Activated T-helper 2 cell treated with anti-CD3 and anti-CD28 coated beads, Interferon-gamma antibody, Interleukin-2, Interleukin-4, amounts not matched to agents 10 μg/mL and 5 μg/mL and 100 μg/mL, durations not matched to agents 14 hours and 24 hours and 36 hours (primary cell): ENCODE results near the gene FCHO1. TPM values are rescaled to one million over a fixed set of nuclear protein-coding genes. Genes with fewer than 3 reads are reported as not detected.
A peak's percentile ranks its signal among the peaks of the same experiment; 100 is the strongest.

Experiments used
- DNase-seq: peaks from one replicate; pipeline ENCODE4 v3.0.0; 2021; ENCODE audit warnings: low spot score
- H3K27ac Mint-ChIP-seq: one replicate; pipeline ENCODE4 v1.8.0; 2021; ENCODE audit warnings: mixed read lengths
- H3K27me3 Mint-ChIP-seq: one replicate; pipeline ENCODE4 v1.8.0; 2021; ENCODE audit warnings: low read depth, mixed read lengths
- H3K36me3 Mint-ChIP-seq: one replicate; pipeline ENCODE4 v1.8.0; 2021; ENCODE audit warnings: low read depth, mixed read lengths
- H3K4me1 Mint-ChIP-seq: one replicate; pipeline ENCODE4 v1.8.0; 2021; ENCODE audit warnings: low read depth, mixed read lengths
- H3K4me3 Mint-ChIP-seq: one replicate; pipeline ENCODE4 v1.8.0; 2021; ENCODE audit warnings: low read depth, mild to moderate bottlenecking, moderate library complexity, mixed read lengths
- H3K9me3 Mint-ChIP-seq: one replicate; pipeline ENCODE4 v1.8.0; 2021; ENCODE audit warnings: mixed read lengths
- intact Hi-C: fragments of 100-400 bp; cut with micrococcal nuclease; formaldehyde crosslinking; loops from one replicate; pipeline ENCODE4 v1.15.1; 2023
- total RNA-seq: library from RNA; stranded (reverse); gene quantifications from 2 replicates; pipeline ENCODE4 v1.2.3, GENCODE V29; 2022

FCHO1 gene
- total RNA-seq, result 74.7 and 75.6 TPM in 2 replicates

- intact Hi-C loops, result loop anchor here (5.0 kb wide), 1 partner anchor 106 kb away; the partner anchor contains the start of gene RPL18A
These were observed at the start of gene FCHO1 for GRCh38 chr19:17751103-17751911. Gene FCHO1, plus strand, starts transcription at chr19:17751477. Its CDS starts 3,688 bp downstream, at chr19:17755165.

GRCh38 chr19:17703824-17704463, 47.3 kb upstream of the FCHO1 start:
- Mint-ChIP-seq H3K4me1 (peaks cover 2% of the 10 kb centered on the region), H3K36me3 (no peaks in the 10 kb centered on the region), H3K27ac (no peak overlapping the region), H3K27me3 (peaks cover 2% of the 10 kb centered on the region), H3K9me3 (no peaks in the 10 kb centered on the region), H3K4me3 (no peak overlapping the region)
- DNase-seq, result peak; percentile 50
- intact Hi-C loops, result loop anchor here (1.0 to 2.0 kb wide), 2 partner anchors 81 to 151 kb away; no protein-coding TSS in a partner anchor

More at GRCh38 chr19:17751103-17751911, at the start of gene FCHO1:
- Mint-ChIP-seq H3K9me3 (no peaks in the 10 kb centered on the region), H3K4me3 (peak within 1 kb of the TSS; percentile 88), H3K4me1 (peaks cover 43% of the 10 kb centered on the region), H3K27ac (peak within 1 kb of the TSS; percentile 92), H3K27me3 (no peaks in the 10 kb centered on the region), H3K36me3 (peaks cover 37% of the 10 kb centered on the region)
- peak; percentile 83 for DNase-seq

GRCh38 chr19:17706750-17707181, 44.5 kb upstream of the FCHO1 start:
- H3K4me3 Mint-ChIP-seq, result no peak overlapping the region
- H3K9me3 Mint-ChIP-seq, result no peaks in the 10 kb centered on the region
- intact Hi-C loops, result no loop called here
- H3K4me1 Mint-ChIP-seq, result peaks cover 2% of the 10 kb centered on the region
- no peaks in the 10 kb centered on the region for H3K36me3 Mint-ChIP-seq
- H3K27ac Mint-ChIP-seq, result no peak overlapping the region
- no peaks in the 10 kb centered on the region for H3K27me3 Mint-ChIP-seq
- no peak for DNase-seq

- H3K27me3 Mint-ChIP-seq, result no peaks in the 10 kb centered on the region
These were observed 39.4 kb upstream of the FCHO1 start for GRCh38 chr19:17711851-17712250.

GRCh38 chr19:17716309-17716929, 34.9 kb upstream of the FCHO1 start:
- no peak for DNase-seq
- Mint-ChIP-seq H3K9me3 (no peaks in the 10 kb centered on the region), H3K4me3 (no peak overlapping the region), H3K36me3 (peaks cover 8% of the 10 kb centered on the region), H3K4me1 (peaks cover 29% of the 10 kb centered on the region), H3K27me3 (no peaks in the 10 kb centered on the region), H3K27ac (no peak overlapping the region)
- intact Hi-C loops, result loop anchor here (5.0 kb wide), 1 partner anchor 61 kb away; no protein-coding TSS in a partner anchor

More at GRCh38 chr19:17711851-17712250, 39.4 kb upstream of the FCHO1 start:
- Mint-ChIP-seq H3K4me3 (no peak overlapping the region), H3K9me3 (no peaks in the 10 kb centered on the region), H3K36me3 (no peaks in the 10 kb centered on the region), H3K4me1 (no peaks in the 10 kb centered on the region), H3K27ac (no peak overlapping the region)
- DNase-seq, result no peak
- intact Hi-C loops, result no loop called here

GRCh38 chr19:17718550-17718946, 32.7 kb upstream of the FCHO1 start:
- no peak for DNase-seq
- Mint-ChIP-seq H3K36me3 (peaks cover 13% of the 10 kb centered on the region), H3K27me3 (no peaks in the 10 kb centered on the region), H3K4me1 (peaks cover 36% of the 10 kb centered on the region), H3K4me3 (peak overlapping the region; percentile 79), H3K27ac (peak overlapping the region; percentile 61), H3K9me3 (no peaks in the 10 kb centered on the region)
- intact Hi-C loops, result loop anchor here (5.0 kb wide), 1 partner anchor 59 kb away; no protein-coding TSS in a partner anchor

GRCh38 chr19:17718947-17719711, 32.1 kb upstream of the FCHO1 start, which contains the start of gene MAP1S:
Gene MAP1S, plus strand, starts transcription at chr19:17719480. Its CDS starts 23 bp downstream, at chr19:17719503.
- peak within 1 kb of the TSS; percentile 72 for H3K27ac Mint-ChIP-seq
- DNase-seq, result peak; percentile 59
- H3K4me1 Mint-ChIP-seq, result peaks cover 36% of the 10 kb centered on the region
- peak within 1 kb of the TSS; percentile 92 for H3K4me3 Mint-ChIP-seq
- H3K36me3 Mint-ChIP-seq, result peaks cover 16% of the 10 kb centered on the region
- H3K27me3 Mint-ChIP-seq, result no peaks in the 10 kb centered on the region
- H3K9me3 Mint-ChIP-seq, result no peaks in the 10 kb centered on the region
- intact Hi-C loops, result loop anchor here (1.0 to 5.0 kb wide), 2 partner anchors 28 to 58 kb away; no protein-coding TSS in a partner anchor

- Mint-ChIP-seq H3K4me3 (peak overlapping the region; percentile 92), H3K27ac (peak overlapping the region; percentile 72), H3K27me3 (no peaks in the 10 kb centered on the region), H3K9me3 (no peaks in the 10 kb centered on the region), H3K4me1 (peaks cover 36% of the 10 kb centered on the region), H3K36me3 (peaks cover 22% of the 10 kb centered on the region)
- intact Hi-C loops, result loop anchor here (1.0 to 5.0 kb wide), 2 partner anchors 27 to 57 kb away; no protein-coding TSS in a partner anchor
- DNase-seq, result no peak
These were observed 31.4 kb upstream of the FCHO1 start for GRCh38 chr19:17719730-17720400.

GRCh38 chr19:17720440-17720839, 30.8 kb upstream of the FCHO1 start:
- DNase-seq, result no peak
- intact Hi-C loops, result no loop called here
- Mint-ChIP-seq H3K4me3 (peak overlapping the region; percentile 92), H3K36me3 (peaks cover 26% of the 10 kb centered on the region), H3K27me3 (no peaks in the 10 kb centered on the region), H3K4me1 (peaks cover 36% of the 10 kb centered on the region), H3K9me3 (no peaks in the 10 kb centered on the region), H3K27ac (peak overlapping the region; percentile 72)

- Mint-ChIP-seq H3K27ac (peak overlapping the region; percentile 39), H3K9me3 (no peaks in the 10 kb centered on the region), H3K27me3 (no peaks in the 10 kb centered on the region), H3K4me1 (peaks cover 36% of the 10 kb centered on the region), H3K4me3 (peak overlapping the region; percentile 92), H3K36me3 (peaks cover 30% of the 10 kb centered on the region)
- intact Hi-C loops, result no loop called here
- DNase-seq, result no peak
These were observed 30.1 kb upstream of the FCHO1 start for GRCh38 chr19:17721111-17721628.

- Mint-ChIP-seq H3K4me1 (peaks cover 36% of the 10 kb centered on the region), H3K9me3 (no peaks in the 10 kb centered on the region), H3K27ac (peak overlapping the region; percentile 39), H3K27me3 (no peaks in the 10 kb centered on the region), H3K4me3 (peak overlapping the region; percentile 92), H3K36me3 (peaks cover 32% of the 10 kb centered on the region)
- DNase-seq, result no peak
- intact Hi-C loops, result no loop called here
These were observed 29.5 kb upstream of the FCHO1 start for GRCh38 chr19:17721821-17722220.
